Trophoblast cell (in vitro differentiated cells and primary cell): ENCODE data around the gene NSG1.
"Not testable (repeated sequence)": the region's sequence is repeated elsewhere in the genome, so short reads cannot be mapped to it uniquely, and the experiment has no call there.

Experiments
- DNase-seq, 2 donors: peaks; one replicate each; pipeline ENCODE4 v3.0.0-alpha.2; 2016
- H2AFZ ChIP-seq: 2 replicates; pipeline ENCODE4 v1.6.1; 2013; ENCODE audit warnings: low read length, moderate library complexity, mild to moderate bottlenecking; ENCODE audit not compliant: insufficient read depth, poor library complexity
- H2AK5ac ChIP-seq: 2 replicates; pipeline ENCODE4 v1.6.1; 2013; ENCODE audit warnings: mild to moderate bottlenecking, low read length
- H2BK120ac ChIP-seq: 2 replicates; pipeline ENCODE4 v1.6.1; 2013; ENCODE audit warnings: low read length, mild to moderate bottlenecking, moderate library complexity; ENCODE audit not compliant: insufficient read depth, poor library complexity
- H2BK12ac ChIP-seq: 2 replicates; pipeline ENCODE4 v1.6.1; 2013; ENCODE audit warnings: mild to moderate bottlenecking, low read length, moderate library complexity
- H2BK5ac ChIP-seq: 2 replicates; pipeline ENCODE4 v1.6.1; 2013; ENCODE audit warnings: low read length, low read depth, moderate library complexity, mild to moderate bottlenecking; ENCODE audit not compliant: poor library complexity
- H3K14ac ChIP-seq: 2 replicates; pipeline ENCODE4 v1.6.1; 2013; ENCODE audit warnings: mild to moderate bottlenecking, low read length
- H3K18ac ChIP-seq: 2 replicates; pipeline ENCODE4 v1.6.1; 2013; ENCODE audit warnings: mild to moderate bottlenecking, low read length
- H3K23ac ChIP-seq: 2 replicates; pipeline ENCODE4 v1.6.1; 2013; ENCODE audit warnings: low read length
- H3K27ac ChIP-seq: 2 replicates; pipeline ENCODE4 v1.5.1; 2013; ENCODE audit warnings: low read depth, mild to moderate bottlenecking, inconsistent platforms, low read length, moderate library complexity
- H3K27me3 ChIP-seq: 2 replicates; pipeline ENCODE4 v1.6.1; 2013; ENCODE audit warnings: inconsistent platforms, mild to moderate bottlenecking, low read length, moderate library complexity; ENCODE audit not compliant: insufficient read depth
- H3K36me3 ChIP-seq, 2 experiments: 1 replicate in 1 of 2; 2 replicates in 1 of 2; pipeline ENCODE4 v1.6.1; 2013; ENCODE audit warnings: low read length in 2 of 2, mild to moderate bottlenecking in 2 of 2, moderate library complexity in 1 of 2; ENCODE audit not compliant: insufficient read depth in 2 of 2, control insufficient read depth in 1 of 2
- H3K4ac ChIP-seq: 2 replicates; pipeline ENCODE4 v1.6.1; 2013; ENCODE audit warnings: low read depth, mild to moderate bottlenecking, low read length, moderate library complexity
- H3K4me1 ChIP-seq, 2 experiments: 1 replicate in 1 of 2; 2 replicates in 1 of 2; pipeline ENCODE4 v1.6.1; 2013; ENCODE audit warnings: low read length in 2 of 2, mild to moderate bottlenecking in 2 of 2, moderate library complexity in 1 of 2; ENCODE audit not compliant: insufficient read depth in 2 of 2, control insufficient read depth in 1 of 2
- H3K4me2 ChIP-seq: 2 replicates; pipeline ENCODE4 v1.6.1; 2013; ENCODE audit warnings: inconsistent platforms, mild to moderate bottlenecking, low read length, moderate library complexity
- H3K4me3 ChIP-seq: 2 replicates; pipeline ENCODE4 v1.5.1; 2013; ENCODE audit warnings: mild to moderate bottlenecking, low read depth, low read length, inconsistent platforms
- H3K79me1 ChIP-seq: one replicate; pipeline ENCODE4 v1.6.1; 2013; ENCODE audit warnings: low read length
- H3K79me2 ChIP-seq: 2 replicates; pipeline ENCODE4 v1.6.1; 2013; ENCODE audit warnings: low read length, mild to moderate bottlenecking; ENCODE audit not compliant: control insufficient read depth, insufficient read depth, poor library complexity
- H3K9ac ChIP-seq: 2 replicates; pipeline ENCODE4 v1.6.1; 2013; ENCODE audit warnings: mild to moderate bottlenecking, low read length
- H3K9me3 ChIP-seq: 2 replicates; pipeline ENCODE4 v1.6.1; 2013; ENCODE audit warnings: low read depth, mild to moderate bottlenecking, control low read depth, inconsistent platforms, low read length; ENCODE audit not compliant: insufficient read depth
- H4K12ac ChIP-seq: 2 replicates; pipeline ENCODE4 v1.6.1; 2013; ENCODE audit warnings: low read depth, mild to moderate bottlenecking, low read length, moderate library complexity
- H4K8ac ChIP-seq: 2 replicates; pipeline ENCODE4 v1.6.1; 2013; ENCODE audit warnings: low read depth, mild to moderate bottlenecking, low read length, moderate library complexity
- H4K91ac ChIP-seq: one replicate; pipeline ENCODE4 v1.6.1; 2013; ENCODE audit warnings: low read depth, mild to moderate bottlenecking, low read length, moderate library complexity
- WGBS: extraction: QIAGEN DNeasy Blood & Tissue Kit; methylation state at CpG from one replicate; pipeline ENCODE4 v1.1.7; 2013; ENCODE audit warnings: missing lambda C conversion rate; ENCODE audit not compliant: insufficient read length, insufficient coverage; ENCODE audit errors: extremely low coverage; 5-methylcytosine and 5-hydroxymethylcytosine counted together

The NSG1 gene

GRCh38 chr4:4421356-4421755 is 34.5 kb downstream of the NSG1 start:
- Histone ChIP-seq H3K18ac (no peak overlapping the region), H2BK120ac (no peak overlapping the region), H2BK12ac (no peak overlapping the region), H4K12ac (no peak overlapping the region), H3K4ac (no peak overlapping the region), H3K9me3 (no peaks in the 10 kb centered on the region), H3K23ac (no peak overlapping the region), H3K27ac (no peak overlapping the region), H2AK5ac (no peak overlapping the region), H2BK5ac (no peak overlapping the region), H3K36me3 (peaks cover 49 to 60% of the 10 kb centered on the region in 2 experiments), H3K4me3 (no peak overlapping the region), H3K79me2 (no peaks in the 10 kb centered on the region), H3K79me1 (no peaks in the 10 kb centered on the region), H3K14ac (no peak overlapping the region), H3K4me2 (no peak overlapping the region), H4K91ac (no peak overlapping the region), H3K4me1 (peaks cover 0 to 3% of the 10 kb centered on the region in 2 experiments), H3K9ac (no peak overlapping the region), H4K8ac (no peak overlapping the region), H3K27me3 (no peaks in the 10 kb centered on the region), H2AFZ (no peak overlapping the region)
- no peak for DNase-seq
- WGBS = no CpG with 5 or more reads among the region's 11 CpGs

GRCh38 chr4:4422117-4422516 is 35.2 kb downstream of the NSG1 start:
- not testable (repeated sequence) for H3K4me2 ChIP-seq, H3K18ac ChIP-seq

GRCh38 chr4:4422856-4423499 is 36.1 kb downstream of the NSG1 start:
- no peaks in the 10 kb centered on the region for H3K27me3 ChIP-seq
- H3K79me2 ChIP-seq = no peaks in the 10 kb centered on the region
- no peak overlapping the region for H4K91ac ChIP-seq
- peaks cover 2 to 5% of the 10 kb centered on the region in 2 experiments for H3K4me1 ChIP-seq
- no peak overlapping the region for H3K27ac ChIP-seq
- no peak overlapping the region for H3K18ac ChIP-seq
- no peak overlapping the region for H2BK12ac ChIP-seq
- H3K4ac ChIP-seq = no peak overlapping the region
- no peak overlapping the region for H2BK5ac ChIP-seq
- H4K8ac ChIP-seq = no peak overlapping the region
- no peaks in the 10 kb centered on the region for H3K9me3 ChIP-seq
- no peak overlapping the region for H3K14ac ChIP-seq
- H3K9ac ChIP-seq = no peak overlapping the region
- H3K36me3 ChIP-seq = peaks cover 43 to 55% of the 10 kb centered on the region in 2 experiments
- H2AFZ ChIP-seq = no peak overlapping the region
- no peak overlapping the region for H2BK120ac ChIP-seq
- no peak for DNase-seq
- no CpG with 5 or more reads among the region's 12 CpGs for WGBS
- no peak overlapping the region for H4K12ac ChIP-seq
- H3K23ac ChIP-seq = no peak overlapping the region
- no peak overlapping the region for H2AK5ac ChIP-seq
- H3K4me3 ChIP-seq = no peak overlapping the region
- no peak overlapping the region for H3K4me2 ChIP-seq
- no peaks in the 10 kb centered on the region for H3K79me1 ChIP-seq

More at GRCh38 chr4:4422117-4422516, 35.2 kb downstream of the NSG1 start:
- not testable (repeated sequence) for H3K79me1 ChIP-seq, H2BK5ac ChIP-seq, H2BK120ac ChIP-seq, H4K8ac ChIP-seq, H3K4me3 ChIP-seq, H3K14ac ChIP-seq, H3K27ac ChIP-seq, H3K9me3 ChIP-seq, H3K79me2 ChIP-seq, H3K4me1 ChIP-seq, H4K12ac ChIP-seq, DNase-seq, H3K27me3 ChIP-seq, H3K9ac ChIP-seq, H2AFZ ChIP-seq, H4K91ac ChIP-seq, H2BK12ac ChIP-seq, H3K23ac ChIP-seq, H2AK5ac ChIP-seq, H3K4ac ChIP-seq
- no CpG with 5 or more reads among the region's 7 CpGs for WGBS
- peaks cover 46 to 60% of the 10 kb centered on the region in 2 experiments for H3K36me3 ChIP-seq

GRCh38 chr4:4423706-4424498 is 37.0 kb downstream of the NSG1 start:
- DNase-seq = no peak
- no peak overlapping the region for H2AFZ ChIP-seq
- no peak overlapping the region for H3K4me2 ChIP-seq
- no peak overlapping the region for H3K9ac ChIP-seq
- no peak overlapping the region for H3K18ac ChIP-seq
- no peak overlapping the region for H3K4me3 ChIP-seq
- peaks cover 2 to 5% of the 10 kb centered on the region in 2 experiments for H3K4me1 ChIP-seq
- H3K27ac ChIP-seq = no peak overlapping the region
- H3K23ac ChIP-seq = no peak overlapping the region
- no peak overlapping the region for H4K12ac ChIP-seq
- no peak overlapping the region for H3K4ac ChIP-seq
- no peak overlapping the region for H3K14ac ChIP-seq
- H3K79me2 ChIP-seq = no peaks in the 10 kb centered on the region
- H2BK12ac ChIP-seq = no peak overlapping the region
- H3K36me3 ChIP-seq = peaks cover 45 to 58% of the 10 kb centered on the region in 2 experiments
- no peak overlapping the region for H2AK5ac ChIP-seq
- H3K9me3 ChIP-seq = no peaks in the 10 kb centered on the region
- no peaks in the 10 kb centered on the region for H3K79me1 ChIP-seq
- H3K27me3 ChIP-seq = no peaks in the 10 kb centered on the region
- no peak overlapping the region for H4K8ac ChIP-seq
- no peak overlapping the region for H4K91ac ChIP-seq
- no peak overlapping the region for H2BK120ac ChIP-seq
- WGBS = no CpG with 5 or more reads among the region's 9 CpGs
- H2BK5ac ChIP-seq = no peak overlapping the region
